B cell (primary cell): ENCODE results near the gene C19orf47. TPM values are rescaled to one million over a fixed set of nuclear protein-coding genes. Genes with fewer than 3 reads are reported as not detected.

Experiments
- ATAC-seq: fragments of 200-7000 bp; cut with Tn5 transposase; one replicate; pipeline ENCODE4 v1.10.0; 2021; ENCODE audit warnings: low read depth, mild to moderate bottlenecking, moderate number of reproducible peaks, moderate library complexity
- CTCF ChIA-PET: fragments of 350-600 bp; sonication (Branson Sonifier 250); formaldehyde crosslinking; loops from one replicate; lab custom pipeline; 2021; ENCODE audit warnings: antibody characterized with exemption, inconsistent platforms; lab: Charles Lee
- POLR2A ChIA-PET: fragments of 350-600 bp; sonication (Branson Sonifier 250); formaldehyde crosslinking; loops from one replicate; lab custom pipeline; 2021; ENCODE audit warnings: antibody characterized with exemption; lab: Charles Lee
- DNase-seq: peaks from one replicate; pipeline ENCODE4 v3.0.0; 2013
- H2AFZ ChIP-seq: 2 replicates; pipeline ENCODE4 v1.6.1; 2012; ENCODE audit warnings: mild to moderate bottlenecking, low read depth, low read length; ENCODE audit not compliant: insufficient read depth, poor library complexity, severe bottlenecking
- H3K27ac ChIP-seq, 2 donors: 1 replicate in 1 of 2; 2 replicates in 1 of 2; pipeline ENCODE4 v1.5.1; 2012 to 2013; ENCODE audit warnings: low read length in 2 of 2, mild to moderate bottlenecking in 2 of 2, moderate library complexity in 1 of 2
- H3K27me3 ChIP-seq, 4 experiments: fragments of 200-600 bp in 1 of 4; sonication (generic) in 1 of 4; replicated peaks in 1 of 4; 1 replicate in 2 of 4; 2 replicates in 2 of 4; pipeline versions ENCODE4 v1.6.1 to v1.7.0; 2013 to 2016; ENCODE audit warnings: low read length in 3 of 4, mild to moderate bottlenecking in 2 of 4, mixed read lengths in 1 of 4, moderate library complexity in 1 of 4; ENCODE audit not compliant: insufficient read depth in 4 of 4, control insufficient read depth in 3 of 4; ENCODE audit errors: control extremely low read depth in 1 of 4
- H3K36me3 ChIP-seq, 2 experiments: replicated peaks in 1 of 2; 1 replicate in 1 of 2; 2 replicates in 1 of 2; pipeline versions ENCODE4 v1.6.1 to v1.7.1; 2013; ENCODE audit warnings: low read length in 1 of 2; ENCODE audit not compliant: insufficient read depth in 2 of 2, control insufficient read depth in 1 of 2; ENCODE audit errors: control extremely low read depth in 1 of 2, extremely low read depth in 1 of 2
- H3K4me1 ChIP-seq, 2 donors: fragments of 200-600 bp in 1 of 2; sonication (generic) in 1 of 2; 1 replicate in 1 of 2; 2 replicates in 1 of 2; pipeline versions ENCODE4 v1.5.1 to v1.6.1; 2013 to 2017; ENCODE audit warnings: low read length in 2 of 2; ENCODE audit not compliant: control insufficient read depth in 2 of 2, insufficient read depth in 2 of 2
- H3K4me2 ChIP-seq: replicated peaks from 2 replicates; pipeline ENCODE3; 2012; ENCODE audit warnings: mild to moderate bottlenecking, low read depth, low read length; ENCODE audit not compliant: poor library complexity, severe bottlenecking
- H3K4me3 ChIP-seq, 5 experiments: fragments of 200-600 bp in 1 of 5; sonication (generic) in 1 of 5; 1 replicate in 3 of 5; 2 replicates in 2 of 5; pipeline versions ENCODE4 v1.5.1 to v1.7.0; 2011 to 2016; ENCODE audit warnings: low read length in 4 of 5, mild to moderate bottlenecking in 4 of 5, low read depth in 2 of 5, control low read depth in 1 of 5, moderate library complexity in 1 of 5; ENCODE audit not compliant: insufficient read depth in 1 of 5; ENCODE audit errors: control extremely low read depth in 1 of 5, extremely low read depth in 1 of 5
- H3K79me2 ChIP-seq: fragments of 200-600 bp; sonication (generic); one replicate; pipeline ENCODE4 v1.6.0; 2016; ENCODE audit warnings: low read length; ENCODE audit not compliant: control insufficient read depth, insufficient read depth
- H3K9ac ChIP-seq: fragments of 200-600 bp; sonication (generic); 2 replicates; pipeline ENCODE4 v1.6.1; 2017; ENCODE audit warnings: mild to moderate bottlenecking, low read length, moderate library complexity
- H3K9me3 ChIP-seq, 3 donors: one replicate each; pipeline versions ENCODE4 v1.6.1 to v1.7.1; 2013; ENCODE audit warnings: low read length in 2 of 3; ENCODE audit not compliant: control insufficient read depth in 2 of 3, insufficient read depth in 1 of 3; ENCODE audit errors: control extremely low read depth in 1 of 3
- H4K20me1 ChIP-seq: 2 replicates; pipeline ENCODE4 v1.6.0; 2012; ENCODE audit warnings: mild to moderate bottlenecking, low read length; ENCODE audit not compliant: insufficient read depth, control insufficient read depth, poor library complexity, severe bottlenecking
- H3K27ac Mint-ChIP-seq: one replicate; pipeline ENCODE4 v1.8.0; 2021; ENCODE audit warnings: mixed read lengths
- H3K27me3 Mint-ChIP-seq: one replicate; pipeline ENCODE4 v1.8.0; 2021; ENCODE audit warnings: mixed read lengths
- H3K4me1 Mint-ChIP-seq: one replicate; pipeline ENCODE4 v1.8.0; 2021; ENCODE audit warnings: mixed read lengths
- H3K4me3 Mint-ChIP-seq: one replicate; pipeline ENCODE4 v1.8.0; 2021; ENCODE audit warnings: mixed read lengths
- H3K9me3 Mint-ChIP-seq: one replicate; pipeline ENCODE4 v1.8.0; 2022; ENCODE audit warnings: mixed read lengths; ENCODE audit not compliant: insufficient read depth
- CTCF ChIP-seq: fragments of 200-600 bp; IDR thresholded peaks from one replicate; pipeline ENCODE4 v1.8.0; 2022; ENCODE audit warnings: antibody characterized with exemption, mild to moderate bottlenecking
- EZH2 ChIP-seq: IDR thresholded peaks from 2 replicates; pipeline ENCODE4 v1.6.1; 2012; ENCODE audit warnings: borderline replicate concordance, low read depth, mild to moderate bottlenecking, moderate library complexity, low read length; ENCODE audit not compliant: insufficient read depth, poor library complexity, severe bottlenecking
- WGBS: methylation state at CpG from one replicate; pipeline ENCODE4 v1.1.5; 2013; ENCODE audit warnings: missing lambda C conversion rate; ENCODE audit not compliant: insufficient coverage; 5-methylcytosine and 5-hydroxymethylcytosine counted together
- intact Hi-C: fragments of 100-400 bp; cut with micrococcal nuclease; formaldehyde crosslinking; loops from one replicate; pipeline ENCODE4 v1.10.0; 2022
- polyA plus RNA-seq: library from polyadenylated mRNA; depleted of rRNA; stranded (reverse); fragments of >200 nt; gene quantifications from 2 replicates; pipeline ENCODE4 v1.2.3, GENCODE V29; 2012
- total RNA-seq, 2 donors: library from RNA; stranded (reverse); fragments of 120-200 nt in 1 of 2; gene quantifications; 1 replicate in 1 of 2; 2 replicates in 1 of 2; pipeline versions ENCODE4 v1.2.3 to v1.2.4, GENCODE V29; 2013 to 2022

C19orf47 gene
- total and polyA plus RNA-seq, 2 donors (not counting 1 experiment from before 2014, with no cell fraction given) = 12.7 to 16.7 TPM

GRCh38 chr19:40393894-40394815 lies 46.0 kb upstream of the C19orf47 start:
- Histone ChIP-seq H3K9me3 (peaks cover 0 to 3% (median 0%) of the 10 kb centered on the region in 3 donors), H3K79me2 (no peaks in the 10 kb centered on the region), H3K4me3 (no peak overlapping the region), H3K36me3 (no peaks in the 10 kb centered on the region), H3K4me1 (peaks cover 4 to 7% of the 10 kb centered on the region in 2 donors), H3K27ac (no peak overlapping the region), H3K4me2 (no peak overlapping the region), H4K20me1 (no peaks in the 10 kb centered on the region), H3K27me3 (peaks cover 0 to 6% (median 2%) of the 10 kb centered on the region in 4 experiments), H3K9ac (no peak overlapping the region), H2AFZ (no peak overlapping the region)
- ATAC-seq (no peak), DNase-seq (no peak)
- ChIA-PET CTCF (interaction anchor here (1.4 kb wide), 1 partner anchor 26 kb away, joined by 4 read pairs; no protein-coding TSS in a partner anchor), POLR2A (no interaction called here)
- intact Hi-C loops = no loop called here
- TF ChIP-seq EZH2 (no peak), CTCF (no peak)
- WGBS = 95% methylated on average over 40 of the region's 41 CpGs
- Mint-ChIP-seq H3K27ac (no peak overlapping the region), H3K27me3 (peaks cover 3% of the 10 kb centered on the region), H3K9me3 (no peaks in the 10 kb centered on the region), H3K4me3 (no peak overlapping the region), H3K4me1 (peaks cover 6% of the 10 kb centered on the region)
